Astrocyte (in vitro differentiated cells and primary cell): ENCODE measurements around the gene OSBPL9.

ENCODE experiments used
- CTCF ChIP-seq: IDR thresholded peaks from 2 replicates; pipeline ENCODE4 v1.5.1; 2011; ENCODE audit warnings: low read depth, mild to moderate bottlenecking, inconsistent platforms, low read length, moderate library complexity; ENCODE audit not compliant: insufficient read depth
- EZH2 ChIP-seq: IDR thresholded peaks from 2 replicates; pipeline ENCODE4 v1.6.1; 2012; ENCODE audit warnings: mild to moderate bottlenecking, low read length, inconsistent platforms; ENCODE audit not compliant: insufficient read depth

- TF ChIP-seq EZH2 (no peak), CTCF (no peak)
Observed at GRCh38 chr1:51576085-51576444, 40.8 kb upstream of the OSBPL9 start.
